Mesenchymal stem cell (in vitro differentiated cells and primary cell): ENCODE data around the gene PDCL3.

Experiments used
- DNase-seq: peaks from one replicate; pipeline ENCODE4 v3.0.0-alpha.2; 2013
- H2AFZ ChIP-seq: one replicate; pipeline ENCODE4 v1.6.1; 2013; ENCODE audit warnings: low read depth, mild to moderate bottlenecking, control low read depth, inconsistent platforms, low read length, moderate library complexity
- H2AK5ac ChIP-seq: 2 replicates; pipeline ENCODE4 v1.6.1; 2013; ENCODE audit warnings: low read length, moderate library complexity, mild to moderate bottlenecking, inconsistent platforms; ENCODE audit not compliant: severe bottlenecking
- H2BK120ac ChIP-seq: one replicate; pipeline ENCODE4 v1.6.1; 2013; ENCODE audit warnings: low read depth, mild to moderate bottlenecking, inconsistent platforms, low read length, moderate library complexity
- H2BK12ac ChIP-seq, 2 experiments: one replicate each; pipeline ENCODE4 v1.6.1; 2013; ENCODE audit warnings: inconsistent platforms in 2 of 2, low read length in 2 of 2, mild to moderate bottlenecking in 2 of 2, moderate library complexity in 2 of 2, control low read depth in 1 of 2
- H2BK15ac ChIP-seq: one replicate; pipeline ENCODE4 v1.6.1; 2013; ENCODE audit warnings: mild to moderate bottlenecking, low read depth, inconsistent platforms; ENCODE audit not compliant: poor library complexity, severe bottlenecking
- H2BK5ac ChIP-seq: 2 replicates; pipeline ENCODE4 v1.6.1; 2013; ENCODE audit warnings: low read depth, mild to moderate bottlenecking, low read length, control low read depth, inconsistent platforms; ENCODE audit not compliant: poor library complexity, severe bottlenecking
- H3K14ac ChIP-seq, 2 experiments: one replicate each; pipeline ENCODE4 v1.6.1; 2013; ENCODE audit warnings: inconsistent platforms in 2 of 2, low read length in 2 of 2, control low read depth in 1 of 2, mild to moderate bottlenecking in 1 of 2, moderate library complexity in 1 of 2
- H3K18ac ChIP-seq, 2 experiments: one replicate each; pipeline ENCODE4 v1.6.1; 2013; ENCODE audit warnings: inconsistent platforms in 2 of 2, low read length in 2 of 2, control low read depth in 1 of 2, low read depth in 1 of 2, mild to moderate bottlenecking in 1 of 2
- H3K23ac ChIP-seq, 2 experiments: one replicate each; pipeline ENCODE4 v1.6.1; 2013; ENCODE audit warnings: inconsistent platforms in 2 of 2, low read length in 2 of 2, mild to moderate bottlenecking in 2 of 2, moderate library complexity in 2 of 2, control low read depth in 1 of 2
- H3K27ac ChIP-seq: 2 replicates; pipeline ENCODE4 v1.5.1; 2013; ENCODE audit warnings: mild to moderate bottlenecking, moderate library complexity, low read length, control low read depth, inconsistent platforms; ENCODE audit not compliant: poor library complexity, severe bottlenecking
- H3K27me3 ChIP-seq, 2 experiments: 2 replicates each; pipeline versions ENCODE4 v1.6.1 to v1.7.0; 2013; ENCODE audit warnings: low read length in 2 of 2, mild to moderate bottlenecking in 2 of 2, moderate library complexity in 2 of 2, control low read depth in 1 of 2, inconsistent platforms in 1 of 2; ENCODE audit not compliant: control insufficient read depth in 1 of 2, insufficient read depth in 1 of 2
- H3K36me3 ChIP-seq, 2 experiments: 2 replicates each; pipeline versions ENCODE4 v1.6.1 to v1.7.0; 2013; ENCODE audit warnings: low read length in 2 of 2, control low read depth in 1 of 2, inconsistent platforms in 1 of 2, low read depth in 1 of 2, mild to moderate bottlenecking in 1 of 2; ENCODE audit not compliant: insufficient read depth in 2 of 2, control insufficient read depth in 1 of 2
- H3K4ac ChIP-seq, 2 experiments: one replicate each; pipeline ENCODE4 v1.6.1; 2013; ENCODE audit warnings: inconsistent platforms in 2 of 2, low read length in 2 of 2, mild to moderate bottlenecking in 2 of 2, moderate library complexity in 2 of 2, control low read depth in 1 of 2, low read depth in 1 of 2
- H3K4me1 ChIP-seq: 2 replicates; pipeline ENCODE4 v1.6.1; 2013; ENCODE audit warnings: low read depth, low read length, control low read depth; ENCODE audit not compliant: control insufficient read depth, insufficient read depth
- H3K4me2 ChIP-seq: 2 replicates; pipeline ENCODE4 v1.6.1; 2013; ENCODE audit warnings: low read length, mild to moderate bottlenecking, inconsistent platforms; ENCODE audit not compliant: poor library complexity, severe bottlenecking
- H3K4me3 ChIP-seq, 2 experiments: 2 replicates each; pipeline versions ENCODE4 v1.5.1 to v1.7.0; 2013; ENCODE audit warnings: low read length in 2 of 2, mild to moderate bottlenecking in 2 of 2, control low read depth in 1 of 2, low read depth in 1 of 2; ENCODE audit not compliant: insufficient read depth in 1 of 2
- H3K79me1 ChIP-seq: replicated peaks from 2 replicates; pipeline ENCODE4 v1.6.1; 2013; ENCODE audit warnings: mild to moderate bottlenecking, control low read depth, low read length, inconsistent platforms; ENCODE audit not compliant: poor library complexity, severe bottlenecking
- H3K9ac ChIP-seq: 2 replicates; pipeline ENCODE4 v1.7.0; 2013; ENCODE audit warnings: mild to moderate bottlenecking, low read length, moderate library complexity
- H3K9me3 ChIP-seq: 2 replicates; pipeline ENCODE4 v1.7.0; 2013; ENCODE audit warnings: mild to moderate bottlenecking, low read length; ENCODE audit not compliant: control insufficient read depth
- H4K8ac ChIP-seq: one replicate; pipeline ENCODE4 v1.6.1; 2013; ENCODE audit warnings: inconsistent platforms, mild to moderate bottlenecking, low read length, moderate library complexity
- H4K91ac ChIP-seq: one replicate; pipeline ENCODE4 v1.6.1; 2013; ENCODE audit warnings: mild to moderate bottlenecking, low read length, inconsistent platforms
- WGBS: methylation state at CpG from one replicate; pipeline ENCODE4 v1.1.7; 2013; ENCODE audit warnings: mixed read lengths; 5-methylcytosine and 5-hydroxymethylcytosine counted together

The PDCL3 gene

DNA sequence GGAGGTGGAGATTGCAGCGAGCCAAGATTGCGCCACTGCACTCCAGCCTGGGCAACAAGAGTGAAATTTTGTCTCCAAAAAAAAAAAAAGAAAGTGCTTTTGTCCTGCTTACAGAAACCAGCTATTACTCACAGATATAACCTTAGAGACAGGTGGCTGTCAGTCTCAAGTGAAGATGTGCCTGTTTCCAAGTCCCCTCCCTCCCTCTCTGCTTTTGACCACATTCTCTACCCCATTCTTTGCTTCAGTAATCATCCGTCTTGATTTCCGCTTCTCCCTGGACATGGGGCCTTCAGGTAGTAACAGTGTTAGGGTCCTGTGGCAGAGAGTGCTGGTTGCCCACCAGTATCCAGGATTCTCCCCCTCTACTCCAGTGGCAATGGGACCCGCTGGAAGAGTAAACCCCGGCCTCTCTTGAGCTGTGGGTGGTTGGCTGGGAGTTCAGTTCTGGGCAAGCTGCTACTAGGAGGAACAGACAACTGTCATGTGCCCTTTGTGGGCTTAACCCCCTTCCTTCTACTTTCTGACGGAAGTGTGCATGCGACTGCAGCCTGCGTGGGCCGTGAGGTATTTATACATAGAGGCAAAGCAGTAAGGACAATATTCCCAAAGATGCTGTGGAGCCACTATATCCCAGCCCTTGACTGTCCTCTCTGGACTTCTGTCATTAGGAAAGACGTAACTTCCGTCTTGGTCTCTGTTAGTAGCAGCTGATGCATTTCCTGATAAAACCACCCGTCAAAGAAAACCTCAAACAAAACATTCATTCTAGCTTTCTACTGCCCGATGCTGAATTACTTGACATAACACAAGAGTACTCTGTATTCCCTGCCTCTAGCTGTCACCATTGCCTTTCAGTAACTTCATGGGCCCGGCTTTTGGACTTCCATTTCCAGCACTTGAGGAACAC, 17.8 kb downstream of the PDCL3 start:
- Histone ChIP-seq H2AFZ (no peak overlapping the region), H3K18ac (peak overlapping the region in 1 of 2 experiments; percentile 48), H2BK12ac (no peak overlapping the region), H3K4me1 (no peaks in the 10 kb centered on the region), H3K4me3 (no peak overlapping the region), H4K91ac (no peak overlapping the region), H4K8ac (no peak overlapping the region), H3K4ac (no peak overlapping the region), H3K4me2 (no peak overlapping the region), H3K23ac (no peak overlapping the region), H3K36me3 (peaks cover 7 to 8% of the 10 kb centered on the region in 2 experiments), H3K27ac (no peak overlapping the region), H3K27me3 (no peaks in the 10 kb centered on the region), H2AK5ac (no peak overlapping the region), H3K79me1 (no peaks in the 10 kb centered on the region), H3K14ac (no peak overlapping the region), H2BK120ac (no peak overlapping the region), H3K9ac (no peak overlapping the region), H3K9me3 (no peaks in the 10 kb centered on the region), H2BK15ac (no peak overlapping the region), H2BK5ac (no peak overlapping the region)
- no peak for DNase-seq
- WGBS: 85% methylated on average over 11 of the region's 15 CpGs

DNA sequence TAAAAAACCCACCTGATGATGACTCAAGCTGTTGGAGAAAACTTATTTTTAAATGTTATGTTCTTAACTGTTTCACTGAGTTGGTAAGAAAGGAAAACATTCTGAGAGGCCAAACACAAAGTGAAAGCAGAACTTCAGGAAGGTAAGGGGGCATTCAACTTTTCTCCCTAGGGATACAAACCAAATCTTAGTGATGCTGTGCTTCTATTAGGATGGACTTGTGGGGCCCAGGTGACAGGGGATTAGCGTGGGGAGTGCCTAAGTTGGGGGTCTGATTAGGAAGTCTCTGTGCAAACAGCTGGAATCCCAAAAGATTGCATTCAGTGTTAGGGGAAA, 18.5 kb downstream of the PDCL3 start:
- Histone ChIP-seq H3K4me2 (no peak overlapping the region), H3K9me3 (no peaks in the 10 kb centered on the region), H3K36me3 (peaks cover 4% of the 10 kb centered on the region in 2 experiments), H2BK5ac (no peak overlapping the region), H3K4me1 (no peaks in the 10 kb centered on the region), H3K14ac (no peak overlapping the region), H2AK5ac (no peak overlapping the region), H3K4ac (no peak overlapping the region), H3K23ac (no peak overlapping the region), H4K91ac (no peak overlapping the region), H3K27ac (no peak overlapping the region), H3K79me1 (no peaks in the 10 kb centered on the region), H2BK12ac (no peak overlapping the region), H2BK120ac (no peak overlapping the region), H2BK15ac (no peak overlapping the region), H3K18ac (no peak overlapping the region), H2AFZ (no peak overlapping the region), H3K9ac (no peak overlapping the region), H3K4me3 (no peak overlapping the region), H4K8ac (no peak overlapping the region), H3K27me3 (no peaks in the 10 kb centered on the region)
- WGBS: 85% methylated on average over 1 of the region's 1 CpG
- no peak for DNase-seq

DNA sequence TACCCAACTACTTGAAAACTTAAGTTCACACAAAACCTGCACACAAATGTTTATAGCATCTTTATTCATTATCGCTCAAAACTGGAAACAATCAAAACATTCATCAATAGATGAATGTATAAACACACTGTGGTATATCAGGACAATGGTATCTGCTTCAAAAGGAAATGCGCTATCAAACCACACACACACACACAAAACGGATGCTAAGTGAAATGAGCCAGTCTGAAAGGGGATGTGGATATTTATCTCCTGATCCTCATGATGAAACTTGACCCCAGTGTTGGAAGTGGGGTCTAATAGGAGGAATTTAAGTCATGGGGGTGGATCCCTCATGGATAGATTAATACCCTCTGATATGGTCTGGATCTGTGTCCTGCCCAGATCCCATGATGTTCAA, 22.0 kb downstream of the PDCL3 start:
- H3K18ac ChIP-seq: no peak overlapping the region
- H3K23ac ChIP-seq: no peak overlapping the region
- no peak overlapping the region for H2BK15ac ChIP-seq
- H3K79me1 ChIP-seq: no peaks in the 10 kb centered on the region
- no peak overlapping the region for H3K9ac ChIP-seq
- H4K8ac ChIP-seq: no peak overlapping the region
- no peak overlapping the region for H2BK120ac ChIP-seq
- no peak overlapping the region for H3K4ac ChIP-seq
- H2AFZ ChIP-seq: no peak overlapping the region
- no peak overlapping the region for H2AK5ac ChIP-seq
- no peak overlapping the region for H3K27ac ChIP-seq
- H4K91ac ChIP-seq: no peak overlapping the region
- H2BK12ac ChIP-seq: no peak overlapping the region
- H3K4me3 ChIP-seq: no peak overlapping the region
- no peak overlapping the region for H2BK5ac ChIP-seq
- 100% methylated on average over 1 of the region's 3 CpGs for WGBS
- no peaks in the 10 kb centered on the region for H3K9me3 ChIP-seq
- H3K27me3 ChIP-seq: peaks cover 0 to 8% of the 10 kb centered on the region in 2 experiments
- no peak overlapping the region for H3K14ac ChIP-seq
- H3K4me2 ChIP-seq: no peak overlapping the region
- DNase-seq: no peak
- H3K4me1 ChIP-seq: no peaks in the 10 kb centered on the region
- H3K36me3 ChIP-seq: no peaks in the 10 kb centered on the region

DNA sequence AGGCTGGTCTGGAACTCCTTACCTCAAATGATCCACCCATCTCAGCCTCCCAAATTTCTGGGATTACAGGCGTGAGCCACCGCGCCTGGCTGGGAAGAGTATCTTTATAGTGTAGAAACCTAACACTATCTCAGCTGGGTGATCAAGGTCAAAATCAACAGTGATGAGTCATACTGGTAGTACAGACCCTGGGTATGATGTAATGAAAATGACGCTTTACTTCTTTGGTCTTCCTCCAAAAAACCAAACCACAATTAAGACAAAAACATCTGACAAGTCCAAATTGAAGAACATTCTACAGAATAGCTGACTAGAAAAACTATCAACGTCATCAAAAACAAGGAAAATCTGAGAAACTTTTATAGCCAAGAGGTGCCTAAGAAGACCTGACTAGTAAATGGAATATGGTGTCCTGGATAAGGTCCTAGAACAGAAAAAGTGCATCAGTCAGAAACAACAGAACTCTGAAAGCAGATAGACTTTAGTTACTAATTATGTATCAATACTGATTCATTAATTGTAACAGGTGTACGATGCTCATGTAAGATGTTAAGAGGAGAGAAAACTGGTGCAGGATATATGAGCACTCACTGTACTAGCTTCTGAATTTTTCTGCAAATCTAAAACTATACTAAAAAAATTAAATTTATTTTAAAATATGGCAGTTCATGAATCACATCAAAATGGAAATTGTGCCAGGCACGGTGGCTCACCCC, 25.4 kb downstream of the PDCL3 start:
- Histone ChIP-seq H3K27ac (no peak overlapping the region), H3K27me3 (peaks cover 0 to 8% of the 10 kb centered on the region in 2 experiments), H3K4ac (no peak overlapping the region), H4K8ac (no peak overlapping the region), H2BK12ac (no peak overlapping the region), H3K4me2 (no peak overlapping the region), H2BK120ac (no peak overlapping the region), H2BK5ac (no peak overlapping the region), H3K18ac (no peak overlapping the region), H2BK15ac (no peak overlapping the region), H3K14ac (no peak overlapping the region), H3K4me1 (no peaks in the 10 kb centered on the region), H2AK5ac (no peak overlapping the region), H4K91ac (no peak overlapping the region), H2AFZ (no peak overlapping the region), H3K36me3 (no peaks in the 10 kb centered on the region), H3K4me3 (no peak overlapping the region), H3K9me3 (no peaks in the 10 kb centered on the region), H3K9ac (no peak overlapping the region), H3K79me1 (no peaks in the 10 kb centered on the region), H3K23ac (no peak overlapping the region)
- 73% methylated on average over 3 of the region's 7 CpGs for WGBS
- peak; percentile 49 for DNase-seq
